ENCODE measurements around the gene BCL7B. TPM values are rescaled to one million over a fixed set of nuclear protein-coding genes. Genes with fewer than 3 reads are reported as not detected.

Gene BCL7B
- polyA plus RNA-seq, 1 donor (not counting 4 experiments of a cell fraction or from before 2014, with no cell fraction given), result 41.0 TPM

DNA sequence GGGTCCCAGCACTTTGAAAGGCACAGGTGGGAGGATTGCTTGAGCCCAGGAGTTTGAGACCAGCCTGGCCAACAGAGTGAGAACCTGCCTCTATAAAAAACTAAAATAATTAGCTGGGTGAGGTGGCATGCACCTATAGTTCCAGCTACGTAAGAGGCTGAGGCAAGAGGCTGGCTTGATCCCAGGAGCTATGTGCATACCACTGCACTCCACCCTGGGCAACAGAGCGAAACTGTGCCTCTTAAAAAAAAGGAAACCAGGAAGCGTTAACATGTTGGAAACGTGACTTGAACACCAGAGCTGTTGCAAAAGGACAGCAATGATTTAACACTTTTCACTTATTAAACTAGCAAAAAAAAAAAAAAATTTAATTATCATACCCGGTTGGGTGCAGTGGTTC lies 48.0 kb downstream of the BCL7B start:
- Histone ChIP-seq H3K4me1 (ENCODE audit: control insufficient read depth, extremely low read depth, insufficient read depth, low read length) (no peaks in the 10 kb centered on the region), H4K20me1 (ENCODE audit: control insufficient read depth, extremely low read depth, insufficient read depth, low read length) (peaks cover 4% of the 10 kb centered on the region), H3K9ac (ENCODE audit: control insufficient read depth, extremely low read depth, insufficient read depth, low read length) (no peak overlapping the region), H3K36me3 (ENCODE audit: control insufficient read depth in 2 of 2, extremely low read depth in 1 of 2, insufficient read depth in 2 of 2, low read length in 2 of 2) (peaks cover 18 to 28% of the 10 kb centered on the region in 2 experiments), H3K27ac (ENCODE audit: control insufficient read depth, insufficient read depth, low read length) (no peak overlapping the region), H3K27me3 (ENCODE audit: control insufficient read depth, extremely low read depth, insufficient read depth, low read length) (no peaks in the 10 kb centered on the region), H3K9me1 (ENCODE audit: control insufficient read depth, extremely low read depth, insufficient read depth, low read length) (no peaks in the 10 kb centered on the region), H3K79me2 (ENCODE audit: control insufficient read depth, insufficient read depth, low read length) (peaks cover 65% of the 10 kb centered on the region), H3K4me3 (ENCODE audit: control insufficient read depth in 2 of 3, extremely low read depth in 1 of 3, insufficient read depth in 2 of 3, low read depth in 1 of 3, low read length in 3 of 3) (no peak overlapping the region), H2AFZ (ENCODE audit: control insufficient read depth, low read length) (no peak overlapping the region), H3K4me2 (ENCODE audit: control insufficient read depth, extremely low read depth, insufficient read depth, low read depth, low read length) (no peak overlapping the region), H3K9me3 (ENCODE audit: control insufficient read depth, low read depth, low read length) (no peaks in the 10 kb centered on the region)
- dilution Hi-C loops (cut with MboI; ENCODE audit: extremely low pct_ligation_motif_present, low sequenced_read_pairs), result no loop called here
- FAIRE-seq (no peak), DNase-seq (ENCODE audit: low read depth, low spot score) (no peak)
- TF ChIP-seq EZH2 (IDR thresholded peaks at IDR 0.05; ENCODE audit: low read length), result no peak
- TF ChIP-seq, protein P1, sequence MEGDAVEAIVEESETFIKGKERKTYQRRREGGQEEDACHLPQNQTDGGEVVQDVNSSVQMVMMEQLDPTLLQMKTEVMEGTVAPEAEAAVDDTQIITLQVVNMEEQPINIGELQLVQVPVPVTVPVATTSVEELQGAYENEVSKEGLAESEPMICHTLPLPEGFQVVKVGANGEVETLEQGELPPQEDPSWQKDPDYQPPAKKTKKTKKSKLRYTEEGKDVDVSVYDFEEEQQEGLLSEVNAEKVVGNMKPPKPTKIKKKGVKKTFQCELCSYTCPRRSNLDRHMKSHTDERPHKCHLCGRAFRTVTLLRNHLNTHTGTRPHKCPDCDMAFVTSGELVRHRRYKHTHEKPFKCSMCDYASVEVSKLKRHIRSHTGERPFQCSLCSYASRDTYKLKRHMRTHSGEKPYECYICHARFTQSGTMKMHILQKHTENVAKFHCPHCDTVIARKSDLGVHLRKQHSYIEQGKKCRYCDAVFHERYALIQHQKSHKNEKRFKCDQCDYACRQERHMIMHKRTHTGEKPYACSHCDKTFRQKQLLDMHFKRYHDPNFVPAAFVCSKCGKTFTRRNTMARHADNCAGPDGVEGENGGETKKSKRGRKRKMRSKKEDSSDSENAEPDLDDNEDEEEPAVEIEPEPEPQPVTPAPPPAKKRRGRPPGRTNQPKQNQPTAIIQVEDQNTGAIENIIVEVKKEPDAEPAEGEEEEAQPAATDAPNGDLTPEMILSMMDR (optimal IDR thresholded peaks at IDR 0.05 in 1 of 3, IDR thresholded peaks at IDR 0.05 in 1 of 3, conservative IDR thresholded peaks at IDR 0.05 in 1 of 3; ENCODE audit: extremely low read depth in 1 of 3, insufficient read depth in 2 of 3, low read length in 3 of 3), result no peak

DNA sequence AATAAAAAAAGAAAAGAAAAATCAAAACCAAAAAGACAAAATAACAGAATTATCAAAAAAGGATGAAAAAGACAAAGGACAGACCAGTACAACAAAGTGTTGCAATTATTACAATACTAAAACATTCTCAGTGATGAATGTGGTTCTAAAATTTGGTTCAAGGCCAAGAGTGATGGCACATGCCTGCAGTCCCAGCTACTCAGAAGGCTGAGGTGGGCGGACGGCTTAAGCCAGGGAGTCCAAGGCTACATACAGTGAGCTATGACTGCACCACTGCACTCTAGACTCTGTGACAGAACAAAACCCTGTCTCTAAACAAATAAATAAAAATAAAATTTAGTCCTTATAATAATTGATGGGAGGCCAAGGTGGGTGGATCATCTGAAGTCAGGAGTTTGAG lies 49.9 kb downstream of the BCL7B start:
- TF ChIP-seq, protein P1 (optimal IDR thresholded peaks at IDR 0.05 in 1 of 3, IDR thresholded peaks at IDR 0.05 in 1 of 3, conservative IDR thresholded peaks at IDR 0.05 in 1 of 3; ENCODE audit: extremely low read depth in 1 of 3, insufficient read depth in 2 of 3, low read length in 3 of 3), result no peak
- TF ChIP-seq EZH2 (IDR thresholded peaks at IDR 0.05; ENCODE audit: low read length), result no peak
- H3K4me3 ChIP-seq (ENCODE audit: control insufficient read depth in 2 of 3, extremely low read depth in 1 of 3, insufficient read depth in 2 of 3, low read depth in 1 of 3, low read length in 3 of 3), result no peak overlapping the region
- H3K27me3 ChIP-seq (ENCODE audit: control insufficient read depth, extremely low read depth, insufficient read depth, low read length), result no peaks in the 10 kb centered on the region
- H3K9me3 ChIP-seq (ENCODE audit: control insufficient read depth, low read depth, low read length), result no peaks in the 10 kb centered on the region
- no peak overlapping the region for H3K9ac ChIP-seq (ENCODE audit: control insufficient read depth, extremely low read depth, insufficient read depth, low read length)
- H3K36me3 ChIP-seq (ENCODE audit: control insufficient read depth in 2 of 2, extremely low read depth in 1 of 2, insufficient read depth in 2 of 2, low read length in 2 of 2), result peaks cover 22 to 31% of the 10 kb centered on the region in 2 experiments
- FAIRE-seq, result no peak
- DNase-seq (ENCODE audit: low read depth, low spot score), result no peak
- H3K9me1 ChIP-seq (ENCODE audit: control insufficient read depth, extremely low read depth, insufficient read depth, low read length), result no peaks in the 10 kb centered on the region
- no peak overlapping the region for H2AFZ ChIP-seq (ENCODE audit: control insufficient read depth, low read length)
- no peaks in the 10 kb centered on the region for H3K4me1 ChIP-seq (ENCODE audit: control insufficient read depth, extremely low read depth, insufficient read depth, low read length)
- dilution Hi-C loops (cut with MboI; ENCODE audit: extremely low pct_ligation_motif_present, low sequenced_read_pairs), result no loop called here
- no peak overlapping the region for H3K27ac ChIP-seq (ENCODE audit: control insufficient read depth, insufficient read depth, low read length)
- H3K79me2 ChIP-seq (ENCODE audit: control insufficient read depth, insufficient read depth, low read length), result peaks cover 57% of the 10 kb centered on the region
- peaks cover 4% of the 10 kb centered on the region for H4K20me1 ChIP-seq (ENCODE audit: control insufficient read depth, extremely low read depth, insufficient read depth, low read length)
- H3K4me2 ChIP-seq (ENCODE audit: control insufficient read depth, extremely low read depth, insufficient read depth, low read depth, low read length), result no peak overlapping the region
